ENCODE measurements around the gene PNPLA7.
"Not testable (repeated sequence)": the region's sequence is repeated elsewhere in the genome, so short reads cannot be mapped to it uniquely, and the experiment has no call there.

PNPLA7 gene

GRCh38 chr9:137478962-137479861 lies 71.0 kb downstream of the PNPLA7 start:
- no peak for DNase-seq (ENCODE audit: low spot score)

- DNase-seq (ENCODE audit: low spot score) = no peak
Measured at GRCh38 chr9:137478613-137478961, 71.6 kb downstream of the PNPLA7 start.

GRCh38 chr9:137477778-137478612 lies 72.2 kb downstream of the PNPLA7 start:
- no peak for DNase-seq (ENCODE audit: low spot score)

GRCh38 chr9:137476856-137477255 lies 73.3 kb downstream of the PNPLA7 start:
- DNase-seq (ENCODE audit: low spot score) = no peak

- no peak for DNase-seq (ENCODE audit: low spot score)
Measured at GRCh38 chr9:137475666-137476065, 74.5 kb downstream of the PNPLA7 start.

- DNase-seq (ENCODE audit: low spot score) = no peak
Measured at GRCh38 chr9:137474271-137474670, 75.9 kb downstream of the PNPLA7 start.

- no peak for DNase-seq (ENCODE audit: low spot score)
Measured at GRCh38 chr9:137470785-137471184, 79.4 kb downstream of the PNPLA7 start.

GRCh38 chr9:137467896-137468295 lies 82.3 kb downstream of the PNPLA7 start:
- DNase-seq (ENCODE audit: low spot score) = no peak

GRCh38 chr9:137467161-137467581 lies 83.0 kb downstream of the PNPLA7 start:
- no peak for DNase-seq (ENCODE audit: low spot score)

GRCh38 chr9:137466389-137467085 lies 83.7 kb downstream of the PNPLA7 start:
- DNase-seq (ENCODE audit: low spot score) = not testable (repeated sequence)

- no peak for DNase-seq (ENCODE audit: low spot score)
Measured at GRCh38 chr9:137465720-137466388, 84.3 kb downstream of the PNPLA7 start.

GRCh38 chr9:137465000-137465719 lies 85.0 kb downstream of the PNPLA7 start:
- no peak for DNase-seq (ENCODE audit: low spot score)

GRCh38 chr9:137464291-137464999 lies 85.8 kb downstream of the PNPLA7 start:
- no peak for DNase-seq (ENCODE audit: low spot score)

- DNase-seq (ENCODE audit: low spot score) = no peak
Measured at GRCh38 chr9:137463931-137464290, 86.3 kb downstream of the PNPLA7 start.

- no peak for DNase-seq (ENCODE audit: low spot score)
Measured at GRCh38 chr9:137462986-137463930, 86.9 kb downstream of the PNPLA7 start.

- no peak for DNase-seq (ENCODE audit: low spot score)
Measured at GRCh38 chr9:137462396-137462985, 87.7 kb downstream of the PNPLA7 start.

GRCh38 chr9:137461663-137462395 lies 88.4 kb downstream of the PNPLA7 start:
- peak; percentile 54 for DNase-seq (ENCODE audit: low spot score)

GRCh38 chr9:137461316-137461662 lies 88.9 kb downstream of the PNPLA7 start:
- no peak for DNase-seq (ENCODE audit: low spot score)

Data from hepatic stellate cell (primary cell).